Liver (tissue), 3 donors: ENCODE results near the gene SEMA3G.
A peak's percentile ranks its signal among the peaks of the same experiment; 100 is the strongest.

Experiments used
- CTCF ChIP-seq: fragments of 150-350 bp; IDR thresholded peaks from 2 replicates; pipeline ENCODE4 v1.5.1; 2017; ENCODE audit warnings: improper control_type of control experiment, low read depth, low read length; ENCODE audit not compliant: missing input control
- FOXA1 ChIP-seq: IDR thresholded peaks from 2 replicates; pipeline ENCODE4 v1.6.1; 2016; ENCODE audit warnings: antibody characterized with exemption
- GABPA ChIP-seq, 2 donors: IDR thresholded peaks in 1 of 2; conservative IDR thresholded peaks in 1 of 2; 2 replicates each; pipeline ENCODE4 v1.6.1; 2016; ENCODE audit warnings: antibody characterized with exemption in 2 of 2, mild to moderate bottlenecking in 1 of 2, moderate library complexity in 1 of 2
- HNF4A ChIP-seq, 2 donors: conservative IDR thresholded peaks; 2 replicates each; pipeline ENCODE4 v1.6.1; 2016; ENCODE audit warnings: antibody characterized with exemption in 2 of 2, mild to moderate bottlenecking in 2 of 2
- JUND ChIP-seq, 2 donors: IDR thresholded peaks; 2 replicates each; pipeline ENCODE4 v1.6.1; 2016; ENCODE audit warnings: antibody characterized with exemption in 2 of 2
- MAX ChIP-seq: IDR thresholded peaks from 2 replicates; pipeline ENCODE4 v1.6.1; 2016; ENCODE audit warnings: antibody characterized with exemption
- RAD21 ChIP-seq, 2 donors: IDR thresholded peaks; 2 replicates each; pipeline ENCODE4 v1.6.1; 2016; ENCODE audit warnings: antibody characterized with exemption in 2 of 2, mild to moderate bottlenecking in 2 of 2
- REST ChIP-seq: IDR thresholded peaks from 2 replicates; pipeline ENCODE4 v1.6.1; 2016; ENCODE audit warnings: antibody characterized with exemption, mild to moderate bottlenecking
- SP1 ChIP-seq: IDR thresholded peaks from 2 replicates; pipeline ENCODE4 v1.6.1; 2018; ENCODE audit warnings: antibody characterized with exemption, mild to moderate bottlenecking
- TAF1 ChIP-seq: conservative IDR thresholded peaks from 2 replicates; pipeline ENCODE4 v1.6.1; 2016; ENCODE audit warnings: antibody characterized with exemption, mild to moderate bottlenecking
- YY1 ChIP-seq: IDR thresholded peaks from 2 replicates; pipeline ENCODE4 v1.6.1; 2016; ENCODE audit warnings: antibody characterized with exemption, mild to moderate bottlenecking
- ZBTB33 ChIP-seq: IDR thresholded peaks from 2 replicates; pipeline ENCODE4 v1.6.1; 2016; ENCODE audit warnings: antibody characterized with exemption
- TF ChIP-seq, protein P1 (sequence below): IDR thresholded peaks from 2 replicates; pipeline ENCODE4 v1.6.1; 2016; ENCODE audit warnings: antibody characterized with exemption
- donor health status: healthy.
- donor health status: healthy.

GRCh38 chr3:52490939-52491526 is 46.1 kb upstream of the SEMA3G start:
- TF ChIP-seq CTCF = no peak
- no peak for TF ChIP-seq JUND (IDR thresholded peaks at IDR 0.05)
- no peak for TF ChIP-seq ZBTB33
- no peak for TF ChIP-seq REST
- TF ChIP-seq GABPA (IDR thresholded peaks at IDR 0.05 in 1 of 2, conservative IDR thresholded peaks at IDR 0.05 in 1 of 2) = no peak
- peak in 1 of 2 donors; percentile 15 for TF ChIP-seq RAD21 (IDR thresholded peaks at IDR 0.05)
- TF ChIP-seq YY1 = no peak
- no peak for TF ChIP-seq TAF1
- no peak for TF ChIP-seq SP1
- TF ChIP-seq FOXA1 = no peak
- no peak for TF ChIP-seq HNF4A (conservative IDR thresholded peaks at IDR 0.05)
- TF ChIP-seq MAX = no peak
- TF ChIP-seq, protein P1, sequence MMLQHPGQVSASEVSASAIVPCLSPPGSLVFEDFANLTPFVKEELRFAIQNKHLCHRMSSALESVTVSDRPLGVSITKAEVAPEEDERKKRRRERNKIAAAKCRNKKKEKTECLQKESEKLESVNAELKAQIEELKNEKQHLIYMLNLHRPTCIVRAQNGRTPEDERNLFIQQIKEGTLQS = no peak
